Peyer's patch (tissue), 4 donors: ENCODE results near the gene NDUFA9.

Experiments
- CTCF ChIP-seq, 6 experiments: fragments of 450-650 bp in 4 of 6; fragments of 200-600 bp in 2 of 6; sonication (generic) in 1 of 6; IDR thresholded peaks; one replicate each; pipeline ENCODE4 v1.5.1; 2017 to 2019; ENCODE audit warnings: antibody characterized with exemption in 6 of 6, mild to moderate bottlenecking in 3 of 6, moderate library complexity in 1 of 6
- POLR2A ChIP-seq, 2 donors: fragments of 450-650 bp; IDR thresholded peaks; one replicate each; pipeline ENCODE4 v1.5.1; 2017; ENCODE audit warnings: antibody characterized with exemption in 2 of 2, mild to moderate bottlenecking in 2 of 2, moderate library complexity in 2 of 2

GRCh38 chr12:4663971-4664505 lies 15.1 kb downstream of the NDUFA9 start:
- TF ChIP-seq CTCF (IDR thresholded peaks at IDR 0.05) (no peak), POLR2A (IDR thresholded peaks at IDR 0.05) (no peak)
